HCT116 (cell line): ENCODE data around the gene LRFN3.

ENCODE experiments used
- POLR2A ChIP-seq: IDR thresholded peaks from 2 replicates; pipeline ENCODE4 v1.7.0; 2011; ENCODE audit warnings: borderline replicate concordance; ENCODE audit not compliant: insufficient read depth, insufficient read length; ENCODE audit errors: extremely low read depth
- RAD21 ChIP-seq: IDR thresholded peaks from 2 replicates; pipeline ENCODE4 v1.6.1; 2012; ENCODE audit warnings: low read depth, mild to moderate bottlenecking
- ZNF274 ChIP-seq: fragments of 200-500 bp; sonication (Bioruptor generic); IDR thresholded peaks from 2 replicates; pipeline ENCODE4 v1.6.1; 2014; ENCODE audit warnings: mild to moderate bottlenecking, low read depth, low read length, inconsistent platforms

GRCh38 chr19:35940839-35941238, 4.7 kb downstream of the LRFN3 start:
- TF ChIP-seq RAD21 (no peak), POLR2A (no peak), ZNF274 (no peak)
